Measurements from ENCODE around the gene BBC3.

The BBC3 gene

DNA sequence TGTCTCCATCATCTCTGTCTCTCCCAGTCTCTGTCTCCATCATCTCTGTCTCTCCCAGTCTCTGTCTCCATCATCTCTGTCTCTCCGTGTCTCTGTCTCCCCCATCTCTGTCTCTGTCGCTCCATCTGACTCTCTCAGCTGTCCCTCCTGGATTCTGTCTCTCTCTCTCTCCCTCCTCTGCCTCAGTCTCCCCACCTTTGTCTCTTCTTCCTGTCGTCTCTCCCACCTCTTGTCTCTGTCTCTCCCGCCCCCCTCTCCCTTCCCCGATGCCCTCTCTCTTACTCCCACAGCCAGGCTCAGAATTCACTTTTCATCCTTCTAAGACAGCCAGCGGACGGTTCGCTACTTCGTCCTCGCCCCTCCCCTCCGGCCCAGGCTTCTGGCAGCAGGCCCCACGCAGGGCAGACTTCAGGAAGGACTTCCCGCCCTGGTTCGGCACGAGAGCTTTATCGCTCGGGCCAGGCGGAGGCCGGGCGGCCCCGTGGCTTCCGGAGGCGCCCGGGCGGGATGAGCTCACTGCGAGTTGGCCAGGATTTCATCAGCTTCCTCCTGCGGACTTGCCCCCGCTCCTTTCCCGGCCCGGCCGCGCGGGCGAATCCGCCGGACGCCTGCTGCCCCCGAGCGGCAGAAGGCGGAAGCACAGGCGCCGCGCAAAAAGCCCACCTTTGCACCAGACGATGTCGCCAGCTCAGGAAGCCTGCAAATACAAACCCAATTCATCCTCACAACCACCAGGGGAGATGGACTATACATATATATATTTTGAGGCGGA, 13.0 kb upstream of the BBC3 start:
- Mint-ChIP-seq H3K36me3 (ENCODE audit: low read depth) (no peaks in the 10 kb centered on the region), H3K4me3 (peak overlapping the region; percentile 89), H3K4me1 (ENCODE audit: low read depth) (peaks cover 17% of the 10 kb centered on the region), H3K9me3 (no peaks in the 10 kb centered on the region), H3K27me3 (peaks cover 3% of the 10 kb centered on the region), H3K27ac (peak overlapping the region; percentile 94)

GRCh38 chr19:47243364-47243775, 12.4 kb upstream of the BBC3 start:
- Mint-ChIP-seq H3K36me3 (ENCODE audit: low read depth) (no peaks in the 10 kb centered on the region), H3K4me1 (ENCODE audit: low read depth) (peaks cover 21% of the 10 kb centered on the region), H3K27ac (peak overlapping the region; percentile 94), H3K4me3 (peak overlapping the region; percentile 89), H3K9me3 (no peaks in the 10 kb centered on the region), H3K27me3 (peaks cover 5% of the 10 kb centered on the region)

DNA sequence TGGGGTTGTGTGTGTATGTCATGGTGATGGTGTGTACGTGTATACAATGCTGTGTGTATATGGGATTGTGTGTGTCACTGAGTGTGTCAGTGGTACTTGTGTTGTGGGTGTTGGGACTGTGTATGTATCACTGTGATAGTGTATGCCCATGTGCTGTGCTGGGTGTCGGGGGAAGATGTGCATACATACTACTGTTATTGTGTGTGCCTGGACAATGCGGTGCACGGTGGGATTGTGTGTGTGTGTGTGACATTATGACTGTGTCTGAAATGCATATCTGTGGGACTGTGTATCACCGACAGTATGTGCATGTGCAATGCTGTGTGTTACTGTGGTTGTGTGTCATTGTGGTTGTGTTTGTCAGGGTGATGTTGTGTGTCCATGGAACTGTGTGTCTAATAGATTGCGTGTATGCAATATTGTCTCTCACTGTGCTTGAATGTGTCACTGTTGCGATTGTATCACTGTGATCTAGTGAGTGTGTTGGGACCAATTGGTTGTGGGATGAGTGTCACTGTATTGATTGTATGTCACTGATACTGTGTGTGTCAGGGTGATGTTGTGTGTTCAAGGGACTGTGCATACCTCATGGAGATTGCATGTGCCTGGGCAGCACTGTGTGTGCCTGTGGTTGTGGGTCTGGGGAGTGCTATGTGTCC, 11.0 kb upstream of the BBC3 start:
- Mint-ChIP-seq H3K27ac (no peak overlapping the region), H3K9me3 (no peaks in the 10 kb centered on the region), H3K4me1 (ENCODE audit: low read depth) (peaks cover 18% of the 10 kb centered on the region), H3K36me3 (ENCODE audit: low read depth) (no peaks in the 10 kb centered on the region), H3K27me3 (peaks cover 5% of the 10 kb centered on the region), H3K4me3 (no peak overlapping the region)

- H3K4me1 Mint-ChIP-seq (ENCODE audit: low read depth), result peaks cover 18% of the 10 kb centered on the region
- H3K4me3 Mint-ChIP-seq, result no peak overlapping the region
- no peaks in the 10 kb centered on the region for H3K36me3 Mint-ChIP-seq (ENCODE audit: low read depth)
- no peak overlapping the region for H3K27ac Mint-ChIP-seq
- H3K27me3 Mint-ChIP-seq, result peaks cover 5% of the 10 kb centered on the region
- no peaks in the 10 kb centered on the region for H3K9me3 Mint-ChIP-seq
These were observed 10.3 kb upstream of the BBC3 start for GRCh38 chr19:47240996-47241918.

GRCh38 chr19:47240556-47240955, 9.6 kb upstream of the BBC3 start:
- peaks cover 5% of the 10 kb centered on the region for H3K27me3 Mint-ChIP-seq
- H3K36me3 Mint-ChIP-seq (ENCODE audit: low read depth), result no peaks in the 10 kb centered on the region
- peak overlapping the region; percentile 37 for H3K4me3 Mint-ChIP-seq
- H3K27ac Mint-ChIP-seq, result no peak overlapping the region
- peaks cover 18% of the 10 kb centered on the region for H3K4me1 Mint-ChIP-seq (ENCODE audit: low read depth)
- H3K9me3 Mint-ChIP-seq, result no peaks in the 10 kb centered on the region

DNA sequence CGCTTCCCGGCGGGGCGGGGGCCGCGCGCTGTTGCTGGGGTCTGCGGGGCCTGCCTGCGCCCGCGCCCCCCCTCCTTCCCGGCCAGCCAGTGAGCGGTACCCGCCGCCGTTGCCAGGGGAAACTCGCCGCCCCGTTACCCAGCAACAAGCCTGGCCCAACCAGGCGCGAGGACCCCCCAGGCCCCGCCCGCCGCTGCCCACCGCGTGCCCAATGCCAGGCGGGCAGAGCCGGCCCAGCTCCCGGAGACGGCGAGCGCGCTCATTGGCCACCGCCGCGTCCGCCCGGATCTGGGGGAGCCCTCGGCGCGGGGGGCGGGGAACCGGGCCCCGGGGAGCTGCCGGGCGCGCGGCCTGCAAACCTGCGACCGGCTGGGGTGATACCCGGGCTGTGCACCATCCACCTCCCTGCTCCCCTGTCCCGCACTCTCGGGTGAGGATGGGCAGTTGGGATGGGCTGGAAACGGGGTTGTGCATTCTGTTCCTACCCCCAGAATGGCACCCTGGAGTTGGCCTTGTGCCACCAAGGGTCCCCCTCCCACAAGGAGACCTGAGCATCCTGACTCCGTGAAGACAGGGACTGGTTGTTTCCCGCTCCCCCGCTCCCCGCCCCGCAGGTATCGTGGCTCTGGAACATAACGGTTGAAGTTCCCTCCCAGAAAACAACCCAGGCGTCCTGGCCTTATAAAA, 8.8 kb upstream of the BBC3 start:
- Mint-ChIP-seq H3K36me3 (ENCODE audit: low read depth) (no peaks in the 10 kb centered on the region), H3K27me3 (peaks cover 5% of the 10 kb centered on the region), H3K9me3 (no peaks in the 10 kb centered on the region), H3K27ac (no peak overlapping the region), H3K4me1 (ENCODE audit: low read depth) (peaks cover 18% of the 10 kb centered on the region), H3K4me3 (peak overlapping the region; percentile 37)

- H3K27ac Mint-ChIP-seq, result peak overlapping the region; percentile 59
- no peaks in the 10 kb centered on the region for H3K36me3 Mint-ChIP-seq (ENCODE audit: low read depth)
- H3K9me3 Mint-ChIP-seq, result no peaks in the 10 kb centered on the region
- peaks cover 5% of the 10 kb centered on the region for H3K27me3 Mint-ChIP-seq
- peak overlapping the region; percentile 53 for H3K4me3 Mint-ChIP-seq
- peaks cover 18% of the 10 kb centered on the region for H3K4me1 Mint-ChIP-seq (ENCODE audit: low read depth)
These were observed 8.2 kb upstream of the BBC3 start for GRCh38 chr19:47239152-47239551.

- Mint-ChIP-seq H3K27me3 (peaks cover 5% of the 10 kb centered on the region), H3K9me3 (no peaks in the 10 kb centered on the region), H3K27ac (no peak overlapping the region), H3K36me3 (ENCODE audit: low read depth) (no peaks in the 10 kb centered on the region), H3K4me3 (no peak overlapping the region), H3K4me1 (ENCODE audit: low read depth) (peaks cover 36% of the 10 kb centered on the region)
These were observed 5.2 kb upstream of the BBC3 start for GRCh38 chr19:47236072-47236675.

DNA sequence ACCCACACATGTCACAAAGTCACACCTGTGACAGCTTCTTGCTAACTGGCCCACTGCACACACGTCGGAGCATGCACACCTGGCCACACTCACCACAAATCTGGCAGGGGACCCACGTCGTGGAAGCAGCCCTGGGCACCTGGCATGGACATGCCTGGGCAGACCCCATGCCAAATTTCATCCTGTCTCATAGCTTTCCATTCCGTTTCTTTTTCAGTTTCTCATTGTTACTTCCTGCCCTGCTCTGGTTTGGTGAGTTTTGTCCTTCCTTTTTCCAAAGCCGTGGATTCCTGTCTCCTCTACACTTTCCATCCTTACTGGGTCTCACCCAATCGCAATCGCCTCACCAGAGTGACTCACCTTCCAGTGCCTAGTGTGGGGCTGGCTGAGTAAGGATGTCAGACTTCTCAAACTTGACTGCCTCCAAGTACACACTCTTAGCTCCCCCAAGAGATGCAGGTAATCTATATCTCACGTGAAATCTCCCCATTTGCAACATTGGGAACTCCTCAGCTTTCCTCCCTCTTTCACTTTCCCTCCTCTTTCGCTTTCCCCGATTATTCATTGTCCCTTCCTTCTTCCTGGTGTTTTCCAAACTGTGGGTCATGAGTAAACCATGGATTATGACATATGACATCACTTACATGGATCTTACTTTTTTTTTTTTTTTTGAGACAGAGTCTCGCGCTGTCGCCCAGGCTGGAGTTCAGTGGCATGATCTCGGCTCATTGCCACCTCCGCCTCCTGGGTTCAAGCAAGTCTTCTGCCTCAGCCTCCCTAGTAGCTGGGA, 1.6 kb upstream of the BBC3 start:
- Mint-ChIP-seq H3K4me3 (peak overlapping the region; percentile 80), H3K36me3 (ENCODE audit: low read depth) (no peaks in the 10 kb centered on the region), H3K27me3 (no peaks in the 10 kb centered on the region), H3K9me3 (no peaks in the 10 kb centered on the region), H3K27ac (peak overlapping the region; percentile 82), H3K4me1 (ENCODE audit: low read depth) (peaks cover 22% of the 10 kb centered on the region)

- Mint-ChIP-seq H3K27me3 (no peaks in the 10 kb centered on the region), H3K9me3 (no peaks in the 10 kb centered on the region), H3K4me1 (ENCODE audit: low read depth) (peaks cover 33% of the 10 kb centered on the region), H3K4me3 (peak overlapping the region; percentile 80), H3K36me3 (ENCODE audit: low read depth) (no peaks in the 10 kb centered on the region), H3K27ac (peak overlapping the region; percentile 77)
These were observed 436 bp upstream of the BBC3 start for GRCh38 chr19:47231215-47232054.

DNA sequence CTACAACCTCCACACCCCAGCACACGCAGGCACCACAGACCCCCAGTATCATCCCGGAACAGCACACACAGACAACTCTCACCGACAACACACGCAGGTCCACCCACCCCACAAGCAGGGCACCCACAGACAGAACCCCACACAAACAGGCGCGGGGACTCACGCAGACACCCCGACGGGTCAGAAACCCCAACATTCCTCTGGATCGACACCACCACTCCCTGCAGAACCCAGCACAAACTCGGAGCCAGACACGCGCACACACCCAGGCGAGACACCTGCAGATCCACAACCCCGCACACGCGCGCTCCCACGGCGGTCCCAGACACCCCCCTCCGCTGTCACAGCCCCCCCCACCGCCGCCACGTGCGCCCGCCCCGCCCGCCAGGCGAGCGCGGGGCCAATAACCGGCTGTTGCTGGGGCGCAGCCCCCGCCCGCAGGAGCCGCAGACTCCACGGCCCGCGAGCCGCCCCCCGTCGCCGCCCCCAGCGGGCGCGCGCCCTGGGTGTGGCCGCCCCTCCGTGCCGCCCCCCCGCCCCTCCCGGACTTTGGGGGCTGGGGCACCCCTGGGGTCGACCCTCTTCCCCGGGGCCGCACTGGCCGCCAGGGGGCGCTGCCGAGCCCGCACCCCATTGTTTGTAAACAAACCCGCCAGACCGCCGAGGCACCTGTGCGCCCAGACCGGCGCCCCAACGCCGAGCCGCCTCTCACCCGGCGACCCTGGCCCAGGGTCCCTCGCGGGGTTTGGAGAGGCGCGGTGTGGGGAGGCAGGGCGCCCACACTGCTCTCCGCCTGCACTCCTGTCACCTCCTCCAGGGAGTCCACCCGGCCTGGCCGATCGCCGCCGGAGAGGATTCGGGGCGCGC, 712 bp downstream of the BBC3 start:
- peaks cover 4% of the 10 kb centered on the region for H3K36me3 Mint-ChIP-seq (ENCODE audit: low read depth)
- H3K4me3 Mint-ChIP-seq, result peak overlapping the region; percentile 50
- H3K27me3 Mint-ChIP-seq, result no peaks in the 10 kb centered on the region
- H3K4me1 Mint-ChIP-seq (ENCODE audit: low read depth), result peaks cover 39% of the 10 kb centered on the region
- no peaks in the 10 kb centered on the region for H3K9me3 Mint-ChIP-seq
- H3K27ac Mint-ChIP-seq, result no peak overlapping the region

- no peak overlapping the region for H3K27ac Mint-ChIP-seq
- no peaks in the 10 kb centered on the region for H3K9me3 Mint-ChIP-seq
- peaks cover 5% of the 10 kb centered on the region for H3K36me3 Mint-ChIP-seq (ENCODE audit: low read depth)
- no peaks in the 10 kb centered on the region for H3K27me3 Mint-ChIP-seq
- H3K4me3 Mint-ChIP-seq, result no peak overlapping the region
- peaks cover 39% of the 10 kb centered on the region for H3K4me1 Mint-ChIP-seq (ENCODE audit: low read depth)
These were observed 1.3 kb downstream of the BBC3 start for GRCh38 chr19:47229676-47230053.
